Fibroblast of skin of right biceps (primary cell): ENCODE data around the gene WASF3.
"Not testable (repeated sequence)": the region's sequence is repeated elsewhere in the genome, so short reads cannot be mapped to it uniquely, and the experiment has no call there.

ENCODE experiments used
- DNase-seq: peaks from one replicate; pipeline ENCODE4 v3.0.0-alpha.2; 2013

Gene WASF3

GRCh38 chr13:26590951-26591350 is 33.5 kb downstream of the WASF3 start:
- no peak for DNase-seq

- DNase-seq = no peak
Measured at GRCh38 chr13:26591672-26592071, 34.2 kb downstream of the WASF3 start.

GRCh38 chr13:26593661-26594060 is 36.2 kb downstream of the WASF3 start:
- DNase-seq = peak; percentile 48

- no peak for DNase-seq
Measured at GRCh38 chr13:26594363-26594762, 36.9 kb downstream of the WASF3 start.

GRCh38 chr13:26596458-26596857 is 39.0 kb downstream of the WASF3 start:
- no peak for DNase-seq

GRCh38 chr13:26599403-26599802 is 41.9 kb downstream of the WASF3 start:
- DNase-seq = no peak

GRCh38 chr13:26599860-26600259 is 42.4 kb downstream of the WASF3 start:
- no peak for DNase-seq

- DNase-seq = peak; percentile 48
Measured at GRCh38 chr13:26600343-26600742, 42.9 kb downstream of the WASF3 start.

GRCh38 chr13:26601669-26602068 is 44.2 kb downstream of the WASF3 start:
- peak; percentile 82 for DNase-seq

- DNase-seq = no peak
Measured at GRCh38 chr13:26602783-26603182, 45.3 kb downstream of the WASF3 start.

GRCh38 chr13:26604784-26605545 is 47.5 kb downstream of the WASF3 start:
- no peak for DNase-seq

GRCh38 chr13:26605845-26606244 is 48.4 kb downstream of the WASF3 start:
- DNase-seq = no peak

GRCh38 chr13:26606631-26607030 is 49.1 kb downstream of the WASF3 start:
- no peak for DNase-seq

GRCh38 chr13:26614721-26615120 is 57.2 kb downstream of the WASF3 start:
- no peak for DNase-seq

- peak; percentile 70 for DNase-seq
Measured at GRCh38 chr13:26616126-26616525, 58.6 kb downstream of the WASF3 start.

- peak; percentile 30 for DNase-seq
Measured at GRCh38 chr13:26618726-26619125, 61.2 kb downstream of the WASF3 start.

GRCh38 chr13:26619358-26619757 is 61.9 kb downstream of the WASF3 start:
- peak; percentile 91 for DNase-seq

- DNase-seq = no peak
Measured at GRCh38 chr13:26621731-26622401, 64.4 kb downstream of the WASF3 start.

GRCh38 chr13:26623125-26623524 is 65.6 kb downstream of the WASF3 start:
- DNase-seq = peak; percentile 19

- no peak for DNase-seq
Measured at GRCh38 chr13:26624572-26624971, 67.1 kb downstream of the WASF3 start.

GRCh38 chr13:26626271-26626670 is 68.8 kb downstream of the WASF3 start:
- DNase-seq = no peak

GRCh38 chr13:26628706-26629105 is 71.2 kb downstream of the WASF3 start:
- DNase-seq = peak; percentile 41

- DNase-seq = peak; percentile 8
Measured at GRCh38 chr13:26629260-26629825, 71.9 kb downstream of the WASF3 start.

GRCh38 chr13:26635634-26636033 is 78.2 kb downstream of the WASF3 start:
- not testable (repeated sequence) for DNase-seq
